Spleen (tissue), 11 donors: ENCODE measurements around the gene ANXA5. TPM values are rescaled to one million over a fixed set of nuclear protein-coding genes. Genes with fewer than 3 reads are reported as not detected.

Experiments used
- DNase-seq: peaks from one replicate; pipeline ENCODE4 v3.0.0-alpha.2; 2020
- H3K27ac ChIP-seq, 8 donors: fragments of 200-600 bp; sonication (generic) in 7 of 8; 1 replicate in 4 of 8; 2 replicates in 4 of 8; pipeline versions ENCODE4 v1.5.0 to v1.8.0; 2016 to 2021; ENCODE audit warnings: inconsistent platforms in 4 of 8, mild to moderate bottlenecking in 4 of 8, moderate library complexity in 1 of 8
- H3K27me3 ChIP-seq, 7 donors: fragments of 200-600 bp; sonication (generic) in 6 of 7; replicated peaks in 1 of 7; 1 replicate in 4 of 7; 2 replicates in 3 of 7; pipeline versions ENCODE4 v1.5.0 to v1.8.0; 2016 to 2021; ENCODE audit warnings: inconsistent platforms in 3 of 7, mild to moderate bottlenecking in 1 of 7
- H3K36me3 ChIP-seq, 6 donors: fragments of 200-600 bp; sonication (generic) in 5 of 6; 1 replicate in 4 of 6; 2 replicates in 2 of 6; pipeline versions ENCODE4 v1.5.0 to v1.8.0; 2016 to 2021; ENCODE audit warnings: inconsistent platforms in 2 of 6
- H3K4me1 ChIP-seq, 6 donors: fragments of 200-600 bp; sonication (generic) in 5 of 6; 1 replicate in 3 of 6; 2 replicates in 3 of 6; pipeline versions ENCODE4 v1.5.0 to v1.8.0; 2016 to 2021; ENCODE audit warnings: inconsistent platforms in 3 of 6
- H3K4me3 ChIP-seq, 8 donors: fragments of 200-600 bp; sonication (generic) in 7 of 8; 1 replicate in 4 of 8; 2 replicates in 4 of 8; pipeline versions ENCODE4 v1.5.0 to v1.8.0; 2016 to 2021; ENCODE audit warnings: inconsistent platforms in 4 of 8, mild to moderate bottlenecking in 4 of 8, moderate library complexity in 2 of 8
- H3K9me3 ChIP-seq, 8 donors: fragments of 200-600 bp; sonication (generic) in 7 of 8; 1 replicate in 4 of 8; 2 replicates in 4 of 8; pipeline versions ENCODE4 v1.5.0 to v1.8.0; 2016 to 2021; ENCODE audit warnings: inconsistent platforms in 4 of 8
- CTCF ChIP-seq, 11 experiments: fragments of 200-600 bp in 7 of 11; fragments of 450-650 bp in 4 of 11; sonication (generic) in 4 of 11; IDR thresholded peaks in 8 of 11; conservative IDR thresholded peaks in 3 of 11; 1 replicate in 7 of 11; 2 replicates in 4 of 11; pipeline versions ENCODE4 v1.4.0 to v1.8.0; 2016 to 2021; ENCODE audit warnings: antibody characterized with exemption in 11 of 11, inconsistent platforms in 4 of 11, mild to moderate bottlenecking in 1 of 11
- POLR2A ChIP-seq, 3 donors: fragments of 450-650 bp; IDR thresholded peaks; one replicate each; pipeline ENCODE4 v1.5.1; 2017; ENCODE audit warnings: antibody characterized with exemption in 3 of 3, mild to moderate bottlenecking in 1 of 3
- POLR2AphosphoS5 ChIP-seq, 3 donors: sonication (generic); formaldehyde crosslinking; IDR thresholded peaks; one replicate each; pipeline ENCODE4 v1.5.1; 2017; ENCODE audit warnings: antibody characterized with exemption in 3 of 3
- WGBS, 5 donors: extraction: QIAGEN DNeasy Blood & Tissue Kit in 3 of 5; methylation state at CpG; one replicate each; pipeline versions ENCODE4 v1.1.5 to v1.1.7; 2013 to 2018; 5-methylcytosine and 5-hydroxymethylcytosine counted together
- intact Hi-C: fragments of 100-400 bp; cut with DNase I; formaldehyde crosslinking; loops from one replicate; pipeline ENCODE4 v1.15.0; 2023; ENCODE audit warnings: low total_unique reads
- polyA plus RNA-seq, 3 donors: library from polyadenylated mRNA; stranded (reverse); fragments of 200-250 nt; gene quantifications; one replicate each; pipeline ENCODE4 v1.2.1, GENCODE V29; 2013
- total RNA-seq, 7 donors: library from RNA; depleted of rRNA in 3 of 7; stranded (reverse); fragments of >200 nt in 3 of 7; fragmentation: NEBNext Ultra II Directional in 4 of 7; extraction: Animal tissue kit (Norgen Biotek cat#: 25700) in 4 of 7; gene quantifications; one replicate each; pipeline versions ENCODE4 v1.1.0 to v1.2.1, GENCODE V29; 2016 to 2021
- donor health status: healthy with polysubstance abuse.
- donor health status: DM: no; HTN: no; CAD: no; lungs with moderate emphysema.
- donor health status: DM: no; HTN: no; CAD: no.
- donor health status: Bipolar disorder and iron deficiency.
- donor health status: healthy.
- donor health status: DM: no; HTN: no; CAD: no.
- donor health status: DM: yes; HTN: yes; CAD: no.

Gene ANXA5
- total and polyA plus RNA-seq, 10 donors: 118 to 269 (median 218) TPM

- 86 to 97% (median 92%) methylated on average over 2 of the region's 2 CpGs for WGBS, 5 donors
- Histone ChIP-seq H3K4me1 (peaks cover 11 to 90% (median 59%) of the 10 kb centered on the region in 6 donors), H3K9me3 (no peaks in the 10 kb centered on the region), H3K36me3 (peaks cover 0 to 20% (median 0%) of the 10 kb centered on the region in 6 donors), H3K27me3 (no peaks in the 10 kb centered on the region), H3K4me3 (no peak overlapping the region), H3K27ac (no peak overlapping the region)
- DNase-seq: no peak
- intact Hi-C loops: no loop called here
- TF ChIP-seq CTCF (IDR thresholded peaks at IDR 0.05 in 8 of 11, conservative IDR thresholded peaks at IDR 0.05 in 3 of 11) (no peak), POLR2AphosphoS5 (IDR thresholded peaks at IDR 0.05) (no peak), POLR2A (IDR thresholded peaks at IDR 0.05) (no peak)
These were observed 3.3 kb downstream of the ANXA5 start for GRCh38 chr4:121693450-121693849.

- DNase-seq: no peak
- no peak overlapping the region for H3K4me3 ChIP-seq
- intact Hi-C loops: no loop called here
- H3K4me1 ChIP-seq: peaks cover 6 to 87% (median 51%) of the 10 kb centered on the region in 6 donors
- TF ChIP-seq POLR2A (IDR thresholded peaks at IDR 0.05) (no peak), POLR2AphosphoS5 (IDR thresholded peaks at IDR 0.05) (no peak), CTCF (IDR thresholded peaks at IDR 0.05 in 8 of 11, conservative IDR thresholded peaks at IDR 0.05 in 3 of 11) (no peak)
- H3K27me3 ChIP-seq: no peaks in the 10 kb centered on the region
- H3K36me3 ChIP-seq: peaks cover 0 to 31% (median 0%) of the 10 kb centered on the region in 6 donors
- H3K27ac ChIP-seq: no peak overlapping the region
- no peaks in the 10 kb centered on the region for H3K9me3 ChIP-seq
These were observed 4.5 kb downstream of the ANXA5 start for GRCh38 chr4:121692261-121692660.

- H3K36me3 ChIP-seq: peaks cover 0 to 54% (median 10%) of the 10 kb centered on the region in 6 donors
- TF ChIP-seq CTCF (IDR thresholded peaks at IDR 0.05 in 8 of 11, conservative IDR thresholded peaks at IDR 0.05 in 3 of 11): no peak
- no peak for TF ChIP-seq POLR2AphosphoS5 (IDR thresholded peaks at IDR 0.05)
- TF ChIP-seq POLR2A (IDR thresholded peaks at IDR 0.05): no peak
- H3K27me3 ChIP-seq: no peaks in the 10 kb centered on the region
- peak overlapping the region in 1 of 8 donors; percentile 35 for H3K27ac ChIP-seq
- 72 to 95% (median 87%) methylated on average over 2 of the region's 2 CpGs for WGBS, 5 donors
- no peak overlapping the region for H3K4me3 ChIP-seq
- DNase-seq: no peak
- intact Hi-C loops: no loop called here
- H3K9me3 ChIP-seq: no peaks in the 10 kb centered on the region
- peaks cover 6 to 74% (median 41%) of the 10 kb centered on the region in 6 donors for H3K4me1 ChIP-seq
These were observed 6.8 kb downstream of the ANXA5 start for GRCh38 chr4:121690001-121690400.

- H3K4me3 ChIP-seq: no peak overlapping the region
- no peak for DNase-seq
- peaks cover 6 to 63% (median 30%) of the 10 kb centered on the region in 6 donors for H3K4me1 ChIP-seq
- TF ChIP-seq CTCF (IDR thresholded peaks at IDR 0.05 in 8 of 11, conservative IDR thresholded peaks at IDR 0.05 in 3 of 11): no peak
- no peak for TF ChIP-seq POLR2A (IDR thresholded peaks at IDR 0.05)
- no peak for TF ChIP-seq POLR2AphosphoS5 (IDR thresholded peaks at IDR 0.05)
- WGBS, 5 donors: 65 to 80% (median 74%) methylated on average over 2 of the region's 2 CpGs
- no peaks in the 10 kb centered on the region for H3K27me3 ChIP-seq
- intact Hi-C loops: no loop called here
- peaks cover 0 to 62% (median 19%) of the 10 kb centered on the region in 6 donors for H3K36me3 ChIP-seq
- no peak overlapping the region for H3K27ac ChIP-seq
- no peaks in the 10 kb centered on the region for H3K9me3 ChIP-seq
These were observed 8.1 kb downstream of the ANXA5 start for GRCh38 chr4:121688701-121689100.
